HL-60 (cell line): Measurements from ENCODE around the gene MTMR12.

Experiments
- DNase-seq, 2 experiments: peaks; one replicate each; pipeline ENCODE4 v3.0.0-alpha.2; 2010 to 2020; ENCODE audit warnings: low read depth in 1 of 2, low spot score in 1 of 2
- H3K27ac ChIP-seq: fragments of 250-450 bp; sonication (Bioruptor Pico); replicated peaks from 2 replicates; pipeline ENCODE4 v1.5.1; 2020; ENCODE audit warnings: mild to moderate bottlenecking, moderate library complexity
- H3K27me3 ChIP-seq: fragments of 250-450 bp; sonication (Bioruptor Pico); 2 replicates; pipeline ENCODE4 v1.5.1; 2021; ENCODE audit warnings: mild to moderate bottlenecking, moderate library complexity; ENCODE audit not compliant: insufficient read depth, poor library complexity, severe bottlenecking
- H3K4me3 ChIP-seq: replicated peaks from 2 replicates; pipeline ENCODE4 v1.5.1; 2011; ENCODE audit warnings: mild to moderate bottlenecking, control low read depth, low read length; ENCODE audit not compliant: insufficient read depth
- CTCF ChIP-seq: IDR thresholded peaks from one replicate; pipeline ENCODE4 v1.5.1; 2011; ENCODE audit warnings: low read length, control low read depth, inconsistent platforms; ENCODE audit not compliant: insufficient read depth
- GABPA ChIP-seq: IDR thresholded peaks from 2 replicates; pipeline ENCODE4 v1.6.1; 2012; ENCODE audit warnings: low read depth
- POLR2AphosphoS5 ChIP-seq: IDR thresholded peaks from 2 replicates; pipeline ENCODE4 v1.6.1; 2012; ENCODE audit warnings: low read depth
- REST ChIP-seq: IDR thresholded peaks from 2 replicates; pipeline ENCODE4 v1.6.1; 2012; ENCODE audit warnings: low read depth; ENCODE audit not compliant: insufficient replicate concordance
- SPI1 ChIP-seq: IDR thresholded peaks from 2 replicates; pipeline ENCODE4 v1.6.1; 2012; ENCODE audit warnings: low read depth, mild to moderate bottlenecking, borderline replicate concordance

Gene MTMR12

GRCh38 chr5:32233220-32233695 is 79.5 kb downstream of the MTMR12 start:
- peak overlapping the region; percentile 85 for H3K27ac ChIP-seq

GRCh38 chr5:32232441-32233219 is 80.1 kb downstream of the MTMR12 start:
- peak; percentile 49 to 92 for DNase-seq
- no peak overlapping the region for H3K4me3 ChIP-seq
- H3K27ac ChIP-seq = peak overlapping the region; percentile 85
- no peaks in the 10 kb centered on the region for H3K27me3 ChIP-seq
- TF ChIP-seq SPI1 (no peak), REST (no peak), POLR2AphosphoS5 (no peak), CTCF (peak; percentile 74), GABPA (no peak)

More at GRCh38 chr5:32233220-32233695, 79.5 kb downstream of the MTMR12 start:
- Histone ChIP-seq H3K4me3 (no peak overlapping the region), H3K27me3 (no peaks in the 10 kb centered on the region)
- DNase-seq = peak in 1 of 2 experiments; percentile 67
- TF ChIP-seq GABPA (no peak), POLR2AphosphoS5 (no peak), SPI1 (no peak), CTCF (no peak), REST (no peak)

GRCh38 chr5:32231929-32232328 is 80.8 kb downstream of the MTMR12 start:
- H3K27ac ChIP-seq = peak overlapping the region; percentile 85
- TF ChIP-seq REST (peak; percentile 91), CTCF (no peak), POLR2AphosphoS5 (peak; percentile 55), GABPA (no peak), SPI1 (peak; percentile 9; the same call in 1 of the 2 replicates)
- DNase-seq = peak in 1 of 2 experiments; percentile 90

More at GRCh38 chr5:32231929-32232328, 80.8 kb downstream of the MTMR12 start:
- Histone ChIP-seq H3K27me3 (no peaks in the 10 kb centered on the region), H3K4me3 (no peak overlapping the region)
